ENCODE measurements around the gene WTAP. TPM values are rescaled to one million over a fixed set of nuclear protein-coding genes. Genes with fewer than 3 reads are reported as not detected.

The WTAP gene
- total and polyA plus RNA-seq, 2 of the 4 experiments (the other 2 are of a cell fraction), result 30.2 to 92.3 TPM

- peak overlapping the region; percentile 88 for H3K4ac ChIP-seq (ENCODE audit: low read depth, low read length)
- peaks cover 3% of the 10 kb centered on the region for H3K9me3 ChIP-seq (ENCODE audit: control insufficient read depth, insufficient read depth, low read length)
- no peaks in the 10 kb centered on the region for H3K27me3 ChIP-seq (ENCODE audit: control insufficient read depth, insufficient read depth, low read length)
- 0 out of 2 replicates have a peak, but pooled peaks cover 2% of the 10 kb centered on the region for H3K36me3 ChIP-seq (ENCODE audit: control insufficient read depth, insufficient read depth, low read length)
- in situ Hi-C loops (cut with MboI; ENCODE audit: low sequenced_read_pairs) (loop anchor here (25.0 kb wide), 1 partner anchor 1064 kb away; the partner anchor contains the start of gene DYNLT1), intact Hi-C loops (cut with micrococcal nuclease) (loop anchor here (2.0 kb wide), 2 partner anchors 16 to 26 kb away; partner anchors contain the start of gene WTAP), dilution Hi-C loops (cut with HindIII; ENCODE audit: low sequenced_read_pairs, unreplicated experiment) (no loop called here)
- 0 out of 2 replicates have a peak, but pooled peaks cover 2% of the 10 kb centered on the region for H4K20me1 ChIP-seq (ENCODE audit: insufficient read depth, low read length)
- peak overlapping the region; percentile 11 for H3K4me2 ChIP-seq (ENCODE audit: low read depth, low read length)
- no peak overlapping the region for H2AFZ ChIP-seq (replicated peaks; ENCODE audit: low read length, poor library complexity)
- H2BK120ac ChIP-seq (ENCODE audit: low read depth, low read length), result peak overlapping the region; percentile 86
- peak overlapping the region; percentile 77 for H3K18ac ChIP-seq (ENCODE audit: low read depth, low read length)
- peaks cover 9% of the 10 kb centered on the region for H3K4me1 ChIP-seq (ENCODE audit: control insufficient read depth, insufficient read depth, low read length)
- POLR2A ChIA-PET (ENCODE audit: unreplicated experiment), result interaction anchor here (1.2 kb wide), 1 partner anchor 19 kb away, joined by 9 read pairs; no protein-coding TSS in a partner anchor
- peak overlapping the region; percentile 45 for H3K9ac ChIP-seq (ENCODE audit: low read depth, low read length)
- WGBS, 2 experiments (ENCODE audit: extremely low coverage in 2 of 2, insufficient read length in 1 of 2), result no CpG with 5 or more reads among the region's 1 CpG
- no TSS peak for BruUV-seq (replicated peaks)
- peaks cover 9 to 40% of the 10 kb centered on the region in 2 experiments for H3K79me1 ChIP-seq (ENCODE audit: low read depth in 1 of 2, low read length in 2 of 2)
- peak overlapping the region; percentile 71 for H2AK5ac ChIP-seq (ENCODE audit: low read depth, low read length)
- H2AK9ac ChIP-seq (replicated peaks; ENCODE audit: low read depth, low read length, poor library complexity), result peak overlapping the region; percentile 42
- peak; percentile 55 for DNase-seq
- peak overlapping the region; percentile 36 for H3K23ac ChIP-seq (ENCODE audit: low read depth, low read length)
- CTCF ChIA-PET, result interaction anchor here (1.7 kb wide), 1 partner anchor 16 kb away, joined by 9 read pairs; no protein-coding TSS in a partner anchor
- peak; percentile 28 for ATAC-seq (ENCODE audit: low read depth)
- peak overlapping the region; percentile 85 for H2BK5ac ChIP-seq (ENCODE audit: low read depth, low read length, poor library complexity, severe bottlenecking)
- H4K5ac ChIP-seq (ENCODE audit: low read depth, low read length), result peak overlapping the region; percentile 13
- H3K27ac ChIP-seq (ENCODE audit: insufficient read depth, low read length), result peak overlapping the region; percentile 93
- no peak overlapping the region for H3K4me3 ChIP-seq (ENCODE audit: insufficient read depth, low read depth, low read length)
- peak overlapping the region; percentile 59; the same call in 2 of the 3 replicates for H2BK15ac ChIP-seq (ENCODE audit: low read depth, low read length)
- H3K9me1 ChIP-seq (ENCODE audit: insufficient read depth, low read length), result peaks cover 16% of the 10 kb centered on the region
- TF ChIP-seq MAFK (IDR thresholded peaks at IDR 0.05; ENCODE audit: low read depth, low read length), result no peak
- no peak for TF ChIP-seq CTCF (conservative IDR thresholded peaks at IDR 0.05; ENCODE audit: low read depth, low read length)
- no peak for TF ChIP-seq FOS (IDR thresholded peaks at IDR 0.05; ENCODE audit: low read depth, low read length)
- no peak for TF ChIP-seq CHD1 (IDR thresholded peaks at IDR 0.05; ENCODE audit: low read depth, low read length)
- TF ChIP-seq RFX5 (IDR thresholded peaks at IDR 0.05; ENCODE audit: low read depth, low read length), result no peak
- no peak for TF ChIP-seq RCOR1 (IDR thresholded peaks at IDR 0.05; ENCODE audit: insufficient replicate concordance, low read length)
- no peak for TF ChIP-seq SMC3 (IDR thresholded peaks at IDR 0.05; ENCODE audit: low read depth, low read length)
- peak overlapping the region; percentile 34 to 65 for H4K8ac ChIP-seq (ENCODE audit: low read depth in 2 of 2, low read length in 2 of 2)
- peak overlapping the region; percentile 71 for H3K14ac ChIP-seq (replicated peaks; ENCODE audit: low read depth, low read length)
- peak overlapping the region; percentile 85 for H4K91ac ChIP-seq (ENCODE audit: insufficient read depth, low read depth, low read length)
- H2BK20ac ChIP-seq (ENCODE audit: low read depth, low read length), result peak overlapping the region; percentile 90
- peak overlapping the region; percentile 19 for H3K56ac ChIP-seq (ENCODE audit: extremely low read depth, insufficient read depth, low read length)
These were observed 26.3 kb upstream of the WTAP start for GRCh38 chr6:159700970-159701369.
